Stromal cell of bone marrow (primary cell): ENCODE measurements around the gene STAC2.
"Not testable (repeated sequence)": the region's sequence is repeated elsewhere in the genome, so short reads cannot be mapped to it uniquely, and the experiment has no call there.

ENCODE experiments used
- DNase-seq: peaks from one replicate; pipeline ENCODE4 v3.0.0-alpha.2; 2012; ENCODE audit warnings: low read depth

Gene STAC2, protein sequence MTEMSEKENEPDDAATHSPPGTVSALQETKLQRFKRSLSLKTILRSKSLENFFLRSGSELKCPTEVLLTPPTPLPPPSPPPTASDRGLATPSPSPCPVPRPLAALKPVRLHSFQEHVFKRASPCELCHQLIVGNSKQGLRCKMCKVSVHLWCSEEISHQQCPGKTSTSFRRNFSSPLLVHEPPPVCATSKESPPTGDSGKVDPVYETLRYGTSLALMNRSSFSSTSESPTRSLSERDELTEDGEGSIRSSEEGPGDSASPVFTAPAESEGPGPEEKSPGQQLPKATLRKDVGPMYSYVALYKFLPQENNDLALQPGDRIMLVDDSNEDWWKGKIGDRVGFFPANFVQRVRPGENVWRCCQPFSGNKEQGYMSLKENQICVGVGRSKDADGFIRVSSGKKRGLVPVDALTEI

GRCh38 chr17:39225308-39225958, at the start of gene STAC2:
STAC2 (minus strand) TSS chr17:39225945; CDS start chr17:39225502, 443 bp downstream.
- DNase-seq = no peak

- DNase-seq = no peak
Measured at GRCh38 chr17:39271546-39271945, 45.8 kb upstream of the STAC2 start.

GRCh38 chr17:39270923-39271322, 45.2 kb upstream of the STAC2 start:
- peak; percentile 65 for DNase-seq

GRCh38 chr17:39264119-39264518, 38.4 kb upstream of the STAC2 start:
- no peak for DNase-seq

GRCh38 chr17:39261286-39261685, 35.5 kb upstream of the STAC2 start:
- DNase-seq = no peak

DNA sequence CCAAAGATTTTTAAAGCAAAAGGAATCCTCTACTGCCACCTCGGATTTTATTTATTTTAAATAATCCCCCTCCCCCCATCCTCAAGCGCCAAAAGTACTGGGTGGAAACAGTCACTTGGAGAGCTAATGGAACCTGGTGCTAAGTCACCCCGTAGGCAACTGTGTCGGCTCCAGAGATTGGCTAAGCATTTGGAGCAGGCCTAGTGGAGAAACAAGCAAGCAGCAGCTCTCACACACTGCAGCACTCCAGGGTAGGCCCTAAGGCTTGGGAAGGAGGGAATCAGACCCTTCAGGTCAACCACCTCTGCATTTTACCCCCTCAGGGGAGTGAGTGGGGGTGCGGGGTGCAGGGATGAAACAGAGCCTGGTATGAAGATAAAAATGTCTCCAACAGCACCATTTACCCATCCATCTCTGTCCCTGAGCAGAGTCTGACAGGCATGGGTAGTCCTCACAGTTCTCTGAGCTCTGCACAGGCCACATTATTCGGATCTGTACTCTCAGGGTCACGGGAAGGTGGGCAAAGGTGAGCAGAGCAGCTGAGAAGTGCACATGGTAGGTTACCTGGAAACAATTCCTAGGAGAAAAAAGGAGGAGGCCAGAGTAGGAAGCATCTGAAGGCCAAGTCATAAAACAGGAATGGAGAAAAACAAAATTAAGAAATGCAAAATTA, 27.2 kb upstream of the STAC2 start:
- DNase-seq = no peak

GRCh38 chr17:39251997-39252396, 26.3 kb upstream of the STAC2 start:
- no peak for DNase-seq

GRCh38 chr17:39250076-39250475, 24.3 kb upstream of the STAC2 start:
- DNase-seq = not testable (repeated sequence)

- no peak for DNase-seq
Measured at GRCh38 chr17:39246274-39246673, 20.5 kb upstream of the STAC2 start.

DNA sequence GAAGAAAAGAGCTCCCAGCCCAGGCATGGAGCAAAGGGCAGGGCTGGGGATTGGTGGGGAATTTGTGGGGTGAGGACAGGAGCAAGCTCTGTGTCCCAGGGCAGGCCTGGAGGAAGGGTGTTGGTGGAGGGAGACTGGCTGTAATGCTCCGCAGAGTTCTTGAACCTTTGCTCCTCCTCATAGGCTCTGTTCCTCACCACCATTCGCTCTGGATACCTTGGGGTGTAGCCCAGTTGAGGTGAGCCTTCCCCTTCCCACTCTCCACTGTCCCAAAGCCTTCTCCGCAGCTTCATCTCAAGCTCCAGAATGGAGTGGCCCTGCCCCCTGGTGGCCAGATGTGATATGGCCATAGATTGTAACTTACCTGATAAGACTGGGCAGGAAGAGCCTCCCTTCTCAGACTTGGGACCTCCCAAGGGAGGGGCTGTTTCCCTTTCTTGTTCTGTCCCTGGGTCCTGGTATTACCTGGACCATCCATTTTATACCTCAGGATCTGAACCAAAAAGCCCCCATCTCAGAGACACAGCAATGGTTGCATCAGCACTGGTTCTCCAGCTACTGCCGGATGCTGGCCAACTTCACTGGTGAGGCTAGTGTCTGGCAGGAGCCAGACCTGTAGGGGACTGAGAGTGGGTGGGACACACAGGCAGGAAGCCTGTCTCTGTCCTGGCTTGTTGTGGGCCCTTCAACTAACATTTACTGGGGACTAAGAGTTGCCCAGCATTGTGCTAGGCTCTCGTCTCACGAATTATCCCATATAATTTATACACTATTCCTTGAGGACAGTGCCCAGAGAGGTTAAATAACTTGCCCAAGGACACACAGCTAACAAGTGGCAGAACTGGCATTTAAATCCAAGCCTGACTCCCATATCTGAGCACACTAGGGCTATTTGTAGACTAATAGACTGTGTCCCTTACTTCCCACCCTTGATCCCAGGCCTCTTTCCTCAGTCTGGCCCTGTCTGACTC, 19.1 kb upstream of the STAC2 start:
- DNase-seq = peak; percentile 40

- DNase-seq = no peak
Measured at GRCh38 chr17:39244016-39244599, 18.4 kb upstream of the STAC2 start.

DNA sequence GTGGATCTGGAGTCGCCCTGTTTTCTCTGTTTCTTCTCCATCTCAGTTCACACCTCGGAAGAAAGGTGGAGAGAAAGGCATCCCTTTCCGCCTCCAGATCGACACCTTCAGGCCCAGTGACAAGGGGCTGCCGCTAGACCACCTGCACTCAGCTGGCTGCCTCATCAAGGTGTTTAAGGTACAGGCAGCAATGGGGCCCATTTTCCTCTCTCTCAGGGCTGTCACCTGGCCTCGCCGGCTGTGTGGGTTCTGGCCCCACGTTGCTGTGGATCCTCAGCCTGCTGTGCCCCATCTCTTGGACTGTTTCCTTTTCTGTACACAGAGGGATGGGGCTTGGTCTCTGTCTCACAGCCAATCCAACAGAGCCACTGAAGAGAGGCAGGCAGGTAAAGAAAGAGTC, 17.4 kb upstream of the STAC2 start:
- DNase-seq = no peak

GRCh38 chr17:39240631-39241030, 14.9 kb upstream of the STAC2 start:
- DNase-seq = no peak

DNA sequence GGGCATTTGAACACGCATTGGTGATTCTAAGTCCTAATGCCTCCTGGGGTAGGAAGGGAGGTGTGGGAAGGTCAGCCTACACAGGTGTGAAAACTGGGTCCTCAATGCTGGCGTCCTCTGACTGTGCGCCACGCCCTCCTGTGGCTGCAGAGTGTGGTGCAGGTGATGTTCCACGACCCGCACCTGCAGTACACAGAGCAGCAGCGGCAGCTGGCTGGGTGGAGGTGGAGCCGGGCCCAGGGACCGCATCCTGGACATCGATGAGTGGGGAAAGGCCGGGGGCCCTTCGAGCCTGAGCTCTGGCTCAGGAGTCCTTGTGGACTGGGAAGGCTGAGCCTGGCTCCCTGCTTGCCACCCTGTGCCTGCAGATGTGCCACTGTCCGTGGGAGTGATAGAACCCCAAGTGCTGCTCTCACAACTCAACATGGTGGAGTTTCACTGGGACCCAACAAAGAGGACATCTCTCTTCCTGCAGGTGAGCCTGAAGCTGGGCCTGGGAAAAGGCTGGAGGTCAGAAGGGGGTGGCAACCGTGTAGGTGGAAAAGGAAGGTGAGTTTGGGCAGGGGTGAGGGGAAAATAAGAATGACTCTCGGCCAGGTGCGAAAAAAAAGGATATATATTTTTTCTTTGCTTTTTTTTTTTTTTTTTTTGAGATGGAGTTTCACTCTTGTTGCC, 14.0 kb upstream of the STAC2 start:
- DNase-seq = no peak

GRCh38 chr17:39238311-39238972, 12.7 kb upstream of the STAC2 start:
- DNase-seq = no peak

DNA sequence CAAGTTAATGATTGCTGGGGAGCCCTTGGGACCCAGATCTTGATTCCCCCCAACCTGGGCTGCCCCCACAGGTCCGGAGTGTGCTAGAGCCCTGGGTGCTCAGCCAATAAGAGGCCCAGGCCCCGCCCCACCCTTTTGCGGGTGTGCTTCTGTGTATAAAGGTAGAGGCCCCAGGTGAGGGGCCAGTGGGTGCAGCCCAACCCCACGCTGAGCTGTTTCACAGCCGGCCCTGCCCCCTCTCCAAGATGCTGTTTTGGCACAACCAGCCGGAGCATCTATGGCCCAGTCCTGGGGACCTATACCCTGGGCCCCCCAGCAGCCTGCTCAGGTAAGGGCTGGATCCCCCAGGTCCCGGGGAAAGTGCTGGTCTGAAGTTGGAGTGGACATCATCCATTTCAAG, 11.8 kb upstream of the STAC2 start:
- DNase-seq = no peak

GRCh38 chr17:39236981-39237441, 11.3 kb upstream of the STAC2 start:
- no peak for DNase-seq

GRCh38 chr17:39236450-39236927, 10.7 kb upstream of the STAC2 start:
- no peak for DNase-seq

GRCh38 chr17:39235555-39236449, 10.1 kb upstream of the STAC2 start:
- DNase-seq = no peak
